Natural killer cell (primary cell): ENCODE measurements around the gene TFB1M. TPM values are rescaled to one million over a fixed set of nuclear protein-coding genes. Genes with fewer than 3 reads are reported as not detected.
"Not testable (repeated sequence)": the region's sequence is repeated elsewhere in the genome, so short reads cannot be mapped to it uniquely, and the experiment has no call there.

Source experiments
- ATAC-seq, 3 donors: fragments of 150-1000 bp in 2 of 3; fragments of 200-7000 bp in 1 of 3; cut with Tn5 transposase; 1 replicate in 1 of 3; 2 replicates in 2 of 3; pipeline ENCODE4 v1.10.0; 2021; ENCODE audit warnings: mild to moderate bottlenecking in 2 of 3, moderate library complexity in 2 of 3
- DNase-seq, 2 donors: peaks; one replicate each; pipeline versions ENCODE4 v3.0.0 to v3.0.0-alpha.2; 2013 to 2021; ENCODE audit warnings: mixed read lengths in 1 of 2
- H3K27ac ChIP-seq: one replicate; pipeline ENCODE4 v1.5.1; 2013; ENCODE audit warnings: mild to moderate bottlenecking, low read length
- H3K27me3 ChIP-seq: one replicate; pipeline ENCODE4 v1.6.1; 2013; ENCODE audit warnings: low read length; ENCODE audit not compliant: control insufficient read depth, insufficient read depth
- H3K36me3 ChIP-seq: one replicate; pipeline ENCODE4 v1.6.1; 2013; ENCODE audit warnings: low read length; ENCODE audit not compliant: control insufficient read depth, insufficient read depth
- H3K4me1 ChIP-seq: one replicate; pipeline ENCODE4 v1.6.1; 2013; ENCODE audit warnings: low read length; ENCODE audit not compliant: control insufficient read depth, insufficient read depth
- H3K4me3 ChIP-seq: one replicate; pipeline ENCODE4 v1.5.1; 2013; ENCODE audit warnings: low read length
- H3K9me3 ChIP-seq: one replicate; pipeline ENCODE4 v1.6.1; 2013; ENCODE audit warnings: low read length; ENCODE audit not compliant: control insufficient read depth, insufficient read depth
- H3K27ac Mint-ChIP-seq, 2 donors: one replicate each; pipeline ENCODE4 v1.8.0; 2022; ENCODE audit warnings: mild to moderate bottlenecking in 2 of 2, mixed read lengths in 2 of 2, moderate library complexity in 1 of 2
- H3K27me3 Mint-ChIP-seq, 2 donors: one replicate each; pipeline ENCODE4 v1.8.0; 2022; ENCODE audit warnings: low read depth in 2 of 2, mixed read lengths in 2 of 2
- H3K36me3 Mint-ChIP-seq: one replicate; pipeline ENCODE4 v1.8.0; 2022; ENCODE audit warnings: mixed read lengths
- H3K4me1 Mint-ChIP-seq, 2 donors: one replicate each; pipeline ENCODE4 v1.8.0; 2022; ENCODE audit warnings: mixed read lengths in 2 of 2
- H3K4me3 Mint-ChIP-seq: one replicate; pipeline ENCODE4 v1.8.0; 2022; ENCODE audit warnings: mild to moderate bottlenecking, moderate library complexity, mixed read lengths
- H3K9me3 Mint-ChIP-seq, 2 donors: one replicate each; pipeline ENCODE4 v1.8.0; 2022; ENCODE audit warnings: mixed read lengths in 2 of 2
- CTCF ChIP-seq: fragments of 200-600 bp; IDR thresholded peaks from one replicate; pipeline ENCODE4 v1.8.0; 2022; ENCODE audit warnings: antibody characterized with exemption
- WGBS: methylation state at CpG from one replicate; pipeline ENCODE4 v1.1.7; 2013; ENCODE audit warnings: missing lambda C conversion rate; ENCODE audit not compliant: insufficient coverage; 5-methylcytosine and 5-hydroxymethylcytosine counted together
- intact Hi-C: fragments of 100-400 bp; cut with micrococcal nuclease; formaldehyde crosslinking; loops from one replicate; pipeline ENCODE4 v1.14.2; 2022
- total RNA-seq, 4 donors: library from RNA; stranded (reverse); fragments of 120-200 nt in 1 of 4; gene quantifications; one replicate each; pipeline versions ENCODE4 v1.2.3 to v1.2.4, GENCODE V29; 2013 to 2022

TFB1M gene
- total RNA-seq, 3 donors from 2014 or later (not counting 1 experiment from before 2014, with no cell fraction given) = 14.1 to 20.1 (median 17.1) TPM

GRCh38 chr6:155335265-155335664, 21.0 kb upstream of the TFB1M start:
- ATAC-seq = no peak
- no peak overlapping the region for H3K27ac Mint-ChIP-seq
- intact Hi-C loops = no loop called here

GRCh38 chr6:155334073-155334472, 19.8 kb upstream of the TFB1M start:
- H3K27me3 Mint-ChIP-seq, ATAC-seq, H3K9me3 ChIP-seq, DNase-seq, H3K36me3 ChIP-seq, H3K4me1 Mint-ChIP-seq, H3K36me3 Mint-ChIP-seq, H3K9me3 Mint-ChIP-seq, H3K4me3 Mint-ChIP-seq, H3K4me3 ChIP-seq, H3K27me3 ChIP-seq, H3K27ac Mint-ChIP-seq, H3K27ac ChIP-seq, intact Hi-C loops, H3K4me1 ChIP-seq: not testable (repeated sequence)
- 94% methylated on average over 5 of the region's 7 CpGs for WGBS

More at GRCh38 chr6:155335265-155335664, 21.0 kb upstream of the TFB1M start:
- Mint-ChIP-seq H3K4me1 (peaks cover 5 to 6% of the 10 kb centered on the region in 2 donors), H3K27me3 (no peaks in the 10 kb centered on the region), H3K4me3 (no peak overlapping the region), H3K9me3 (peaks cover 3 to 5% of the 10 kb centered on the region in 2 donors), H3K36me3 (peaks cover 5% of the 10 kb centered on the region)
- no peak overlapping the region for H3K27ac ChIP-seq
- no peak for TF ChIP-seq CTCF
- no peak for DNase-seq
- no peaks in the 10 kb centered on the region for H3K27me3 ChIP-seq
- H3K9me3 ChIP-seq = peaks cover 2% of the 10 kb centered on the region
- H3K36me3 ChIP-seq = no peaks in the 10 kb centered on the region
- H3K4me3 ChIP-seq = no peak overlapping the region
- WGBS = 100% methylated on average over 1 of the region's 1 CpG
- no peaks in the 10 kb centered on the region for H3K4me1 ChIP-seq

GRCh38 chr6:155333414-155333813, 19.1 kb upstream of the TFB1M start:
- H3K4me3 Mint-ChIP-seq = no peak overlapping the region
- no peak for ATAC-seq

GRCh38 chr6:155330922-155331321, 16.6 kb upstream of the TFB1M start:
- H3K4me3 ChIP-seq = no peak overlapping the region
- DNase-seq = no peak
- no peak for TF ChIP-seq CTCF
- no peaks in the 10 kb centered on the region for H3K27me3 Mint-ChIP-seq
- peaks cover 0 to 3% of the 10 kb centered on the region in 2 donors for H3K9me3 Mint-ChIP-seq
- no peak overlapping the region for H3K27ac ChIP-seq
- no peaks in the 10 kb centered on the region for H3K36me3 ChIP-seq
- no peak overlapping the region for H3K27ac Mint-ChIP-seq
- no peak for ATAC-seq
- no peak overlapping the region for H3K4me3 Mint-ChIP-seq
- H3K27me3 ChIP-seq = no peaks in the 10 kb centered on the region
- intact Hi-C loops = no loop called here
- H3K36me3 Mint-ChIP-seq = no peaks in the 10 kb centered on the region
- WGBS = 86% methylated on average over 6 of the region's 6 CpGs
- no peaks in the 10 kb centered on the region for H3K4me1 ChIP-seq
- H3K9me3 ChIP-seq = no peaks in the 10 kb centered on the region
- H3K4me1 Mint-ChIP-seq = peaks cover 5 to 10% of the 10 kb centered on the region in 2 donors

More at GRCh38 chr6:155333414-155333813, 19.1 kb upstream of the TFB1M start:
- no peak overlapping the region for H3K27ac Mint-ChIP-seq
- peaks cover 5% of the 10 kb centered on the region in 2 donors for H3K4me1 Mint-ChIP-seq
- Histone ChIP-seq H3K36me3 (no peaks in the 10 kb centered on the region), H3K27ac (no peak overlapping the region), H3K27me3 (no peaks in the 10 kb centered on the region), H3K4me3 (no peak overlapping the region), H3K9me3 (no peaks in the 10 kb centered on the region), H3K4me1 (no peaks in the 10 kb centered on the region)
- intact Hi-C loops = no loop called here
- TF ChIP-seq CTCF = no peak
- 36% methylated on average over 5 of the region's 5 CpGs for WGBS
- no peaks in the 10 kb centered on the region for H3K36me3 Mint-ChIP-seq
- no peak for DNase-seq
- no peaks in the 10 kb centered on the region for H3K27me3 Mint-ChIP-seq
- H3K9me3 Mint-ChIP-seq = peaks cover 0 to 5% of the 10 kb centered on the region in 2 donors
